Measurements from ENCODE around the gene PPM1J.

The PPM1J gene

GRCh38 chr1:112704934-112705627, 10.1 kb downstream of the PPM1J start:
- no peak for DNase-seq (ENCODE audit: low read depth)

GRCh38 chr1:112704391-112704933, 10.7 kb downstream of the PPM1J start:
- DNase-seq (ENCODE audit: low read depth), result no peak

DNA sequence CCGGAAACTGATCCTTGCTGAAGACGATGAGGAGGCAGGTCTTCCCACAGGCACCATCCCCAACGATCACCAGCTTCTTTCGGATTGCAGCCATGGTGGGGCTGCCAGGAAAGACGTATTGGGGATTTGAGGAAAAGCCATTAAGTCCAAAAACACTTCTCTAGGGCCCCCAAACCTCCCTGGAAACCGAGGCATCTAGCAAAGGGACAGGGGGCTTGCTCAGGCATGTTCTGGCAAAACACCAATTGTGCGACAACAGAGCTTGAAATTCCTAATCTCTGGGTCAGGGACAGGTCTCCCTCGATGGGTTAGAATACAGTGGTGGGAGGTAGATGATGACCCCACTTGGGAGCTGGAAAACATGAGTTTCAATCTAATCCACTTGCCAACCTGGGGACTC, 11.4 kb downstream of the PPM1J start:
- no peak for DNase-seq (ENCODE audit: low read depth)

DNA sequence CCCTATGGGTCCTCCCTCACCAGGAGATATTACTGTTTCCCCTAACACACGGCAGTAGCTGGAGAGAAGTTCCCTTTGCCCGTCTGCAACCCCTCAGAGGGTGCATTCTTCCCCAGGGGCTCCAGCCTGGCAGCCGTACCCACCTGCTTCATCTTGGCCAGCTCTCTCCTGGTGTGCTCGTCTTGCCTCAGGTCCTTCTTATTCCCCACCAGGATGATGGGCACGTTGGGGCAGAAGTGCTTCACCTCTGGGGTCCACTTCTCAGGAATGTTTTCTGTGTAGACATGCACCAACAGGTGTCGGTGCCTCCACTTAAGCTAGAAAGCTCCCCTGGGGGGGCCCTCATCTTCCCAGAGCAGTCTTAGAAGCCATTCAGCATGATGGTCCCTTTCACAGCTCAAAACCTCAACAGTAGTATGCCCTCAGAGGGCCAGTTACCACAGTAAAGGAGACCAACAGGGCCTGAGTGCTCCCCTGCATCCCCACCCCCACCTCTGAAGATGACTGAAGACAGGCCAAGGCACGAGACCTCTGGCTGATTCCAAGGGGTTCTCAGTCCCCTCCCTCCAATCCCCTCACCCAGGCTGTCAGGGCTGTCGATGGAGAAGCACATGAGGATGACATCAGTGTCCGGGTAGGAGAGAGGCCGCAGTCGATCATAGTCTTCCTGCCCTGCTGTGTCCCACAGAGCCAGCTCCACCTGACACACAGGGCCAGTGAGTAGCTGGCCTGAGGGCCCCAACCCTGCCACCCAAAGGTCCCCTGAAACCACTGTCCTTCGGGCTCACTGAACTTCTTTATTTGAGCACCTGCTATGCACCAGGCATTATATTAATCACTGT, 12.5 kb downstream of the PPM1J start:
- no peak for DNase-seq (ENCODE audit: low read depth)

DNA sequence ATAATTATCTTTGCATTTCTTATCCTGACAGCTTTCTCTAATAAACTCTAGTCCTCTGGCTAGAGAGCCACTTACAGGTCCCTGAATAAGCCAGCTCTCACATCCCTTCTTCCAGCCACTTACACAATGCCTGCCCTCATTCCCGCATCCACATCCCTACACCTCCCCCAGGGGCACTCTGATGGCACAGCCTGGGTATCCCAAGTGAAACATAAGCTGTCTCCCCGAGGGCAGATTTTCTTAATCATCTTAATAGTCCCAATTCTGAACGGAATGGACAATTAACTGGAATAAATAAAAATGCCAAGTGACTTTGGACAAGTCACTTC, 13.1 kb downstream of the PPM1J start:
- no peak for DNase-seq (ENCODE audit: low read depth)

DNA sequence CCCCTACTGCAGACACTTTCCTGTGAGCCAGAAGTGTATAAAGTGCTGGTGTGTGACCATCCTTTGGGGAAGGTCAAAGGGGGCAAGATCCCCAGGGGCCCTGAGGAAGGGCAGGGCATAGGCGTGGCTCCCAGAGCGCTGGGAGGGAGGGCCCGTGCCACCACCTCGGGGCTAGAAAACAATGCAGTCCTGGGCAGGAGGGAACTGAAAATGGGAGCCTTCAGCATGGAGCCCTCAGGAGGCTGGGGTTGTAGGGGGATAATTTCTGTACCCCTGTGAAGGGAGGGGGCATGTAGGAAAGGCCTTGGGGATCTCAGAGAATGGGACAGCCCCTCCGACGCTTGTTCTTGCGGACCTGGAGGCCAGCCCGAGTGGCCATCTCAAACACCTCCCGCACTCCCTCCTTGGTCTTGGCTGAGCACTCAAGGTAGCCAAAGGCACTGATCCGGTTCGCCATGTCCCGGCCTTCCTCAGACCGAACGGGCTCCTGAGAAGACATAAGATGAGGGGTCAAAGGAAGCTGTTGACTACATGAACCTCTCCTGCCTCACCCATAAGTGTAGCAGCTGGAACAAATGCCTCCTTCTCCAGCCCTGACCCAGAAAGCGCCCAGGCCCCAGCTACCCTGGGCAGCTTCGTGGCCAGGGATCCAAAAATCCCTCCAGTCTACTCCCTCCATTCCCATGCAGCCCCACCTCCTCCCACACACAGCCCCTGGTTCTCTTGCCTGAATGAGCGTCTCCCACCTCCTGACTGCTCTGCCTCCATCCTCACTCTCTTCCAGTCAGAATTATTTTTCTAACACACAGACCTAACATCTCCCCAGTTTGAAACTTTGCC, 13.7 kb downstream of the PPM1J start:
- DNase-seq (ENCODE audit: low read depth), result no peak

GRCh38 chr1:112700290-112701226, 14.6 kb downstream of the PPM1J start:
- peak; percentile 40 for DNase-seq (ENCODE audit: low read depth)

DNA sequence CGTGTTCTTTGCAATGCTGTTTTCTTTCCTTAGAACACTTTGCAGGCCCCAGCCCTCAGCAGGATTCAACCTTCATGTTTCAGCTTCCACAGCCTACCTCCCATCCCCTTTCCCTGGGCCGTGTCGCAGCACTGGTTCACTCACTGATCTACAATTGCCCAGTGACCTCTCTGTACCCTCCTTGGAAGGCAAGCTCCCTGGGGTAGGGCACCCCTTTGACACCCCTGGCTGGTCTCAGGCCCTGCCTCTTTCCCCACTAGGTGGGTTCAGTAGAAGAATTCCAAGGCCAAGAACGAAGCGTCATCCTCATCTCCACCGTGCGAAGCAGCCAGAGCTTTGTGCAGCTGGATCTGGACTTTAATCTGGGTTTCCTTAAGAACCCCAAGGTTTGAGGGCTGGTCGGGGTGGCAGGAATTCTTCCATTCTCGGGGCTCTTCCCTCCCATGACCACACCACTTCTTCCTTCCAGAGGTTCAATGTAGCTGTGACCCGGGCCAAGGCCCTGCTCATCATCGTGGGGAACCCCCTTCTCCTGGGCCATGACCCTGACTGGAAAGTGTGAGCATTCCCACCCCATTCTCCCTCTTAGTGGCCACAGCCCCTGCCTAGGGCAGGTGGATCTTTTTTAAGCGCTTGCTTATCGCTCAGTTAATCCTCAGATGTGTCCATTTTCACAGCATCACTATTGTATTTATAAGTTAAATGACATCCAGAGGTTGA, 15.5 kb downstream of the PPM1J start:
- no peak for DNase-seq (ENCODE audit: low read depth)

- no peak for DNase-seq (ENCODE audit: low read depth)
Measured at GRCh38 chr1:112698366-112699310, 16.5 kb downstream of the PPM1J start.

DNA sequence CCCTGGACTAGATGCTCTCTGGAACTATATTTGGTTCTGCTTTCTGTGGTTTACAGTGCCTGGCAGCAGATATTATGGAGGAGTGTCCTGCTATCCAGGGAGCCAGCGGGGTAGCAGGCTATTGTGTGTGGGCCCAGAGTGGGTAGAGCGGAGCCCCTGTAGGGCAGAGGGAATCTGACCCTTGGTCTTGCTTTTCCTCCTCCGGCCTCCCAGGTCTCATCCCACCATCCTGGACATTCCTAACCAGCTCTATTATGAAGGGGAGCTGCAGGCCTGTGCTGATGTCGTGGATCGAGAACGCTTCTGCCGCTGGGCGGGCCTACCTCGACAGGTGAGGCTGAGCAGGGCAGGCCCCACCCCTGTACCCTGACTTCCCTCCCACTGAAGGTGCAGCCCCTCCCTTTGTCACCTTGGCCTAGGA, 17.3 kb downstream of the PPM1J start:
- no peak for DNase-seq (ENCODE audit: low read depth)

DNA sequence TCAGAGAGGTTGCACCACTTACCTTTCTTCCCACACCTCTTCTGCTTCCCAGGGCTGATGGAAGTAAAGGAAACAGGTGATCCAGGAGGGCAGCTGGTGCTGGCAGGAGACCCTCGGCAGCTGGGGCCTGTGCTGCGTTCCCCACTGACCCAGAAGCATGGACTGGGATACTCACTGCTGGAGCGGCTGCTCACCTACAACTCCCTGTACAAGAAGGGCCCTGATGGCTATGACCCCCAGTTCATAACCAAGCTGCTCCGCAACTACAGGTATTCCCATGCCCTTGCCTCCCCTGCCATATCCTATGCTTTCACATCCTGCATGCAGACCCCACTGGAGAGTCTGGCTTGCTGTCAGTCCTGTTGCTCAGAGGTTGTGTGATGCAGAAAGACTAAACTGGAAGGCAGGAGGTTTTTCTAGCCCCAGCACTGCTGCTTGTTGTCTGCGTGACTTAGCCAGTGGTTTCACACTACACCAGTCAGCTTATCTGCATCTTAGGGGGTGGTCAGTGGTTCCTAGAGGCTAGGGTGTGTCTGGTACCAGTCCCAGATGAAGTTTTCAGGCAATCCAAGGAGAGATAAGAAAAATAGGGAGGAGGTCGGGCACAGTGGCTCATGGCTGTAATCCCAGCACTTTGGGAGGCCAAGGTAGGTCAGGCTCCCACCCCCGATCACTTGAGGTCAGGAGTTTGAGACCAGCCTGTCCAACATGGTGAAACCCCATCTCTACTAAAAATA, 18.4 kb downstream of the PPM1J start:
- no peak for DNase-seq (ENCODE audit: low read depth)

DNA sequence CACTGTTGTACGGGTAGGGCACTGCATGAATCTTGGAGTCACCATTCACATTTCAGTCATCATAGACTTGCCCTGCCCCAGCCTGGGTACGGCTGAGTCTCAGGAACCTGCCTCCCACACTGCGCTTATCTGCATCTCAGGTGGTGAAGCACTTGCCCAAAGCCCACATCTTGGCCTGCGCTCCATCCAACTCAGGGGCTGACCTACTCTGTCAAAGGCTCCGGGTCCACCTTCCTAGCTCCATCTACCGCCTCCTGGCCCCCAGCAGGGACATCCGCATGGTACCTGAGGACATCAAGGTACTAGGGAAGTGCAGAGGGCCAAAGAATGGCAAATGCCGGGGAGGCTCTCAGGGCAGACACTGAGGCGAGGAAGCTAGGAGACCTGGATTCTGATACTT, 19.9 kb downstream of the PPM1J start:
- DNase-seq (ENCODE audit: low read depth), result no peak

DNA sequence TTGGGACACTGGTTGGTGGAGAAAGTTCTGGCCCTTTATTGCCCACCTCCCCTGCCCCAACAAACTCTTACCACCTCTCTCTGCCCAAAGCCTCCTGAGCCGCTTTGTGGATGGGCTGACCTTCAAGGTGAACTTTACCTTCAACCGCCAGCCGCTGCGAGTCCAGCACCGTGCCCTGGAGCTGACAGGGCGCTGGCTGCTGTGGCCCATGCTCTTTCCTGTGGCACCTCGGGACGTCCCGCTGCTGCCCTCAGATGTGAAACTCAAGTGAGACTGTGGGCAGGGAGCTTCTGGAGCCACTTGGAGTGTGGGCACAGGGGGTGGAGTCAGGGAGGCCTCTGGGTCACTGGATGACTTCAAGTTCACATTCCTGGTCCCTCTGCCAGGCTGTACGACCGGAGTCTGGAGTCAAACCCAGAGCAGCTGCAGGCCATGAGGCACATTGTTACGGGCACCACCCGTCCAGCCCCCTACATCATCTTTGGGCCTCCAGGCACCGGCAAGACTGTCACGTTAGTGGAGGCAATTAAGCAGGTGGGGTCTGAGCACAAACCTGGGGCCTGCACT, 20.7 kb downstream of the PPM1J start:
- no peak for DNase-seq (ENCODE audit: low read depth)

GRCh38 chr1:112693821-112694220, 21.3 kb downstream of the PPM1J start:
- no peak for DNase-seq (ENCODE audit: low read depth)

DNA sequence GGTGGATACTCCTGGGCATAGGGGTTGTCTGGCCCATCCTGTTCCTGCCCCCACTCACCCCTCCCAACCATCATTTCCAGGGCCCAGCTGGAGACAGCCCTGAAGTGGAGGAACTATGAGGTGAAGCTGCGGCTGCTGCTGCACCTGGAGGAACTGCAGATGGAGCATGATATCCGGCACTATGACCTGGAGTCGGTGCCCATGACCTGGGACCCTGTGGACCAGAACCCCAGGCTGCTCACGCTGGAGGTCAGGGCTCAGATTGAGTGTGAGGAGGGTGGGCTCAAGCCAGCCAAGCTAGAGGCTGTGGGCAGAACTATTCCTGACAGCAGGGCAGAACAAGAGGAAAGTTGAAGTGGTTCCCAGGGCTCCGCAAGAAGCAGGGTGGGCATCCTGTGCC, 22.5 kb downstream of the PPM1J start:
- DNase-seq (ENCODE audit: low read depth), result no peak

- DNase-seq (ENCODE audit: low read depth), result no peak
Measured at GRCh38 chr1:112689842-112690237, 25.3 kb downstream of the PPM1J start.

DNA sequence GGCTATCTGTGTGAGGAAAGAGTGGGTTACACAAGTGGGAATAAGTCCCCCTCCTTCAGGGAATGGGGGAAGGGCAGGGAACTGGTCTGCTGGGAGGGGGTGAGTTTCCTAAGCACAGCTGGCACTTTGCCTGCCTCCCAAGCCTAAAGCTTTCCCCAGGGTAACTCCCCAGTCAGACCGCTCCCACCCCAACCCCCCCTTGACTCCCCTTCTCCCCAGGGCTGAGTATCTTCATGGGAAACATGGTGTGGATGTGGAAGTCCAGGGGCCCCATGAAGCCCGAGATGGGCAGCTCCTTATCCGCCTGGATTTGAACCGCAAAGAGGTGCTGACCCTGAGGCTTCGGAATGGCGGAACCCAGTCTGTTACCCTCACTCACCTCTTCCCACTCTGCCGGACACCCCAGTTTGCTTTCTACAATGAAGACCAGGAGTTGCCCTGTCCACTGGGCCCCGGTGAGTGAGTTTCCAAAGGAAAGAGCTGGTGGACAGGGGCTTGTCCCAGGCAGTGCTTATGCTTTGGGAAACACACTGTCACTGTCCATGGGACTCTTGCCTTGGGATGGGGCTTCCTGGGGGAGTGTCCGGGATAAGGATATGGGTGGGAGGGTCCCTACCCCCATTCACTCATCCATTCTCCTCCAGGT, 25.8 kb downstream of the PPM1J start:
- DNase-seq (ENCODE audit: low read depth), result no peak

DNA sequence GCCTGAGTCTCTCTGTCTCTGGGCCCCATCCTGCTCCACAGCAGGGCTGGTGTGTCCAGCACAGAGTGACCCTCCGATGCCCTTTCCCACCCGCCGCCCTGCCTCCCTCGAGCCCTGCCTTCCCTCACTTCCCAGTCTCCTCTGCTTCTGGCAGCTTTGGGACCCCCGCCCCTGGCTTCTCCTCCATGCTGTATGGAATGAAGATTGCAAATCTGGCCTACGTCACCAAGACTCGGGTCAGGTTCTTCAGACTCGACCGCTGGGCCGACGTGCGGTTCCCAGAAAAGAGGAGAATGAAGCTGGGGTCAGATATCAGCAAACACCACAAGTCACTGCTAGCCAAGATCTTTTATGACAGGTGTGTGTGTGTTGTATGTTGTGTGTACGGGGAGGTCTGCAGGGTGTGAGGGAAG, 26.3 kb downstream of the PPM1J start:
- DNase-seq (ENCODE audit: low read depth), result no peak

All from stimulated activated CD8-positive, alpha-beta memory T cell treated with anti-CD3 and anti-CD28 coated beads, Interleukin-15, amount 100 ng/mL, for 1 hour (primary cell).